OCI-LY7 (cell line): ENCODE measurements around the gene CITED2. TPM values are rescaled to one million over a fixed set of nuclear protein-coding genes. Genes with fewer than 3 reads are reported as not detected.
"Not testable (repeated sequence)": the region's sequence is repeated elsewhere in the genome, so short reads cannot be mapped to it uniquely, and the experiment has no call there.

ENCODE experiments used
- BruUV-seq: library from RNA; stranded (reverse); fragments of 400-500 nt; replicated peaks from 2 replicates; lab custom pipeline; 2021; lab: Mats Ljungman, UMichigan
- CTCF ChIA-PET: fragments of 300-600 bp; sonication (Branson Sonifier 250); formaldehyde crosslinking; loops from one replicate; lab custom pipeline; 2022; ENCODE audit warnings: antibody characterized with exemption; ENCODE audit not compliant: unreplicated experiment; lab: Charles Lee
- POLR2A ChIA-PET: fragments of 300-600 bp; sonication (Branson Sonifier 250); formaldehyde crosslinking; loops from one replicate; lab custom pipeline; 2022; ENCODE audit warnings: antibody characterized with exemption; lab: Charles Lee
- DNase-seq: peaks from one replicate; pipeline ENCODE4 v3.0.0-alpha.2; 2015; ENCODE audit warnings: low spot score
- H2AFZ ChIP-seq: fragments of 200-600 bp; sonication (generic), shearing (Covaris generic); 2 replicates; pipeline ENCODE4 v1.6.1; 2014; ENCODE audit warnings: mild to moderate bottlenecking, antibody characterized with exemption, low read length, moderate library complexity
- H3K27ac ChIP-seq: fragments of 200-600 bp; sonication (generic); 2 replicates; pipeline ENCODE4 v1.5.1; 2014; ENCODE audit warnings: mixed run types, low read depth, mild to moderate bottlenecking, moderate library complexity, low read length, inconsistent platforms; ENCODE audit not compliant: poor library complexity, severe bottlenecking
- H3K36me3 ChIP-seq: fragments of 200-600 bp; sonication (generic); 2 replicates; pipeline ENCODE4 v1.6.1; 2014; ENCODE audit warnings: mild to moderate bottlenecking, antibody characterized with exemption, low read length, moderate library complexity, mixed read lengths; ENCODE audit not compliant: insufficient read depth
- H3K4me1 ChIP-seq: fragments of 200-600 bp; sonication (generic); 2 replicates; pipeline ENCODE4 v1.5.1; 2014; ENCODE audit warnings: mild to moderate bottlenecking, low read length; ENCODE audit not compliant: insufficient read depth, poor library complexity, severe bottlenecking
- H3K4me2 ChIP-seq: fragments of 200-600 bp; sonication (generic); 2 replicates; pipeline ENCODE4 v1.6.1; 2014; ENCODE audit warnings: mild to moderate bottlenecking, low read length
- H3K4me3 ChIP-seq: fragments of 200-600 bp; sonication (generic); 2 replicates; pipeline ENCODE4 v1.5.1; 2014; ENCODE audit warnings: mild to moderate bottlenecking, low read depth, low read length; ENCODE audit not compliant: poor library complexity, severe bottlenecking
- H3K79me2 ChIP-seq: fragments of 200-600 bp; sonication (generic); 2 replicates; pipeline ENCODE4 v1.6.1; 2016; ENCODE audit warnings: low read depth, mild to moderate bottlenecking, low read length, moderate library complexity, mixed read lengths; ENCODE audit not compliant: insufficient read depth
- H3K9me2 ChIP-seq: fragments of 200-600 bp; sonication (generic); 2 replicates; pipeline ENCODE4 v1.6.1; 2016; ENCODE audit warnings: mild to moderate bottlenecking, low read length, mixed read lengths; ENCODE audit not compliant: insufficient read depth
- H3K9me3 ChIP-seq: fragments of 200-600 bp; sonication (generic); 2 replicates; pipeline ENCODE4 v1.6.1; 2014; ENCODE audit warnings: mild to moderate bottlenecking, mixed run types, low read length, mixed read lengths
- H4K20me1 ChIP-seq: fragments of 200-600 bp; sonication (generic); 2 replicates; pipeline ENCODE4 v1.6.1; 2014; ENCODE audit warnings: mild to moderate bottlenecking, antibody characterized with exemption, low read length, moderate library complexity, mixed read lengths; ENCODE audit not compliant: insufficient read depth
- CTCF ChIP-seq: fragments of 200-600 bp; sonication (generic); conservative IDR thresholded peaks from 2 replicates; pipeline ENCODE4 v1.5.1; 2014; ENCODE audit warnings: mild to moderate bottlenecking, antibody characterized with exemption, low read length, moderate library complexity, mixed read lengths
- EZH2phosphoT487 ChIP-seq: fragments of 200-600 bp; sonication (generic); IDR thresholded peaks from 2 replicates; pipeline ENCODE4 v1.6.1; 2018; ENCODE audit warnings: low read depth, borderline replicate concordance, mild to moderate bottlenecking, mixed run types, antibody characterized with exemption, low read length, moderate library complexity, mixed read lengths
- intact Hi-C: fragments of 100-400 bp; cut with micrococcal nuclease; formaldehyde crosslinking; loops from one replicate; pipeline ENCODE4 v1.10.0; 2022; ENCODE audit not compliant: unreplicated experiment
- total RNA-seq, 2 experiments: library from RNA; depleted of rRNA in 1 of 2; stranded (reverse); fragments of >200 nt in 1 of 2; shearing (Covaris generic) in 1 of 2; gene quantifications; 2 replicates each; pipeline ENCODE4 v1.2.3, GENCODE V29; 2014 to 2022

The CITED2 gene
- total RNA-seq, 2 experiments from 2014 or later, result 35.0 to 40.1 TPM

- no TSS peak for BruUV-seq
- Histone ChIP-seq H3K9me3 (no peaks in the 10 kb centered on the region), H3K36me3 (no peaks in the 10 kb centered on the region), H3K27ac (no peak overlapping the region), H3K9me2 (no peaks in the 10 kb centered on the region), H3K4me3 (no peak overlapping the region), H4K20me1 (no peaks in the 10 kb centered on the region), H3K4me2 (no peak overlapping the region), H3K4me1 (no peaks in the 10 kb centered on the region), H2AFZ (no peak overlapping the region), H3K79me2 (no peaks in the 10 kb centered on the region)
- DNase-seq, result no peak
- CTCF ChIA-PET, result no interaction called here
- POLR2A ChIA-PET, result interaction anchor here (1.2 kb wide), 1 partner anchor 13 kb away, joined by 3 read pairs; no protein-coding TSS in a partner anchor
- intact Hi-C loops, result no loop called here
- TF ChIP-seq EZH2phosphoT487 (no peak), CTCF (no peak)
Observed at GRCh38 chr6:139416146-139416545, 41.7 kb upstream of the CITED2 start.

- CTCF ChIA-PET, result no interaction called here
- no TSS peak for BruUV-seq
- intact Hi-C loops, result no loop called here
Observed at GRCh38 chr6:139415365-139415764, 40.9 kb upstream of the CITED2 start.

GRCh38 chr6:139412103-139412502 lies 37.7 kb upstream of the CITED2 start:
- intact Hi-C loops, H3K79me2 ChIP-seq, H3K4me1 ChIP-seq, H3K27ac ChIP-seq, H3K36me3 ChIP-seq, H2AFZ ChIP-seq, H3K4me2 ChIP-seq, H3K9me3 ChIP-seq, CTCF ChIA-PET, H3K9me2 ChIP-seq, DNase-seq, H4K20me1 ChIP-seq, BruUV-seq, POLR2A ChIA-PET, H3K4me3 ChIP-seq: not testable (repeated sequence)

More at GRCh38 chr6:139415365-139415764, 40.9 kb upstream of the CITED2 start:
- Histone ChIP-seq H3K36me3 (no peaks in the 10 kb centered on the region), H3K9me3 (no peaks in the 10 kb centered on the region), H3K9me2 (no peaks in the 10 kb centered on the region), H4K20me1 (no peaks in the 10 kb centered on the region), H2AFZ (no peak overlapping the region), H3K79me2 (no peaks in the 10 kb centered on the region), H3K4me2 (no peak overlapping the region), H3K27ac (no peak overlapping the region), H3K4me1 (no peaks in the 10 kb centered on the region), H3K4me3 (no peak overlapping the region)
- POLR2A ChIA-PET, result interaction anchor here (0.6 to 1.4 kb wide), 2 partner anchors 32 to 73 kb away, joined by 3 read pairs; no protein-coding TSS in a partner anchor
- TF ChIP-seq EZH2phosphoT487 (no peak), CTCF (no peak)
- DNase-seq, result no peak
